SK-N-SH (cell line): ENCODE data around the gene RHOU. TPM values are rescaled to one million over a fixed set of nuclear protein-coding genes. Genes with fewer than 3 reads are reported as not detected.

Experiments
- CTCF ChIA-PET: fragments of 300-600, 350-600 bp; formaldehyde crosslinking; extraction: SDS; loops from one replicate; lab custom pipeline; 2021; lab: Yijun Ruan, JAX
- POLR2A ChIA-PET: fragments of 350-600 bp; sonication (Branson Sonifier 250); formaldehyde crosslinking; extraction: SDS; loops from one replicate; lab custom pipeline; 2020; ENCODE audit warnings: antibody characterized with exemption, inconsistent platforms; lab: Yijun Ruan, JAX
- DNase-seq: peaks from one replicate; pipeline ENCODE4 v3.0.0; 2012
- H2AFZ ChIP-seq: fragments of 200-600 bp; sonication (generic); 2 replicates; pipeline ENCODE4 v1.8.1; 2016; ENCODE audit warnings: antibody characterized with exemption, mild to moderate bottlenecking, low read depth
- H3F3A ChIP-seq: fragments of 200-600 bp; sonication (generic); replicated peaks from 2 replicates; pipeline ENCODE3; 2016; ENCODE audit warnings: antibody characterized with exemption, mild to moderate bottlenecking; ENCODE audit not compliant: insufficient read depth
- H3K27ac ChIP-seq, 2 experiments: fragments of 200-500 bp in 1 of 2; fragments of 200-600 bp in 1 of 2; sonication (Bioruptor generic) in 1 of 2; sonication (generic), shearing (Covaris generic) in 1 of 2; 2 replicates each; pipeline versions ENCODE4 v1.5.1 to v1.6.1; 2014 to 2016; ENCODE audit warnings: low read depth in 2 of 2, inconsistent platforms in 1 of 2, low read length in 1 of 2, mild to moderate bottlenecking in 1 of 2, mixed read lengths in 1 of 2
- H3K27me3 ChIP-seq: fragments of 200-600 bp; sonication (generic), shearing (Covaris generic); 2 replicates; pipeline ENCODE4 v1.6.1; 2016; ENCODE audit warnings: mixed run types; ENCODE audit not compliant: insufficient read depth
- H3K36me3 ChIP-seq, 2 experiments: fragments of 200-500 bp in 1 of 2; fragments of 200-600 bp in 1 of 2; sonication (Bioruptor generic) in 1 of 2; sonication (generic) in 1 of 2; replicated peaks in 1 of 2; 2 replicates each; pipeline versions ENCODE3 to v1.5.1; 2014 to 2016; ENCODE audit warnings: low read length in 1 of 2, mild to moderate bottlenecking in 1 of 2; ENCODE audit not compliant: insufficient read depth in 2 of 2, control insufficient read depth in 1 of 2
- H3K4me1 ChIP-seq, 2 experiments: fragments of 200-500 bp in 1 of 2; fragments of 200-600 bp in 1 of 2; sonication (Bioruptor generic) in 1 of 2; sonication (generic), shearing (Covaris generic) in 1 of 2; 2 replicates each; pipeline versions ENCODE4 v1.5.1 to v1.6.1; 2014 to 2016; ENCODE audit warnings: low read depth in 1 of 2, low read length in 1 of 2, mixed run types in 1 of 2; ENCODE audit not compliant: insufficient read depth in 2 of 2, control insufficient read depth in 1 of 2
- H3K4me2 ChIP-seq: fragments of 200-600 bp; sonication (generic), shearing (Covaris generic); 2 replicates; pipeline ENCODE4 v1.6.1; 2017; ENCODE audit warnings: mixed run types
- H3K4me3 ChIP-seq, 2 experiments: fragments of 200-500 bp in 1 of 2; fragments of 200-600 bp in 1 of 2; sonication (Bioruptor generic) in 1 of 2; sonication (generic), shearing (Covaris generic) in 1 of 2; 2 replicates each; pipeline versions ENCODE4 v1.5.1 to v1.8.1; 2014 to 2016; ENCODE audit warnings: low read depth in 2 of 2, inconsistent platforms in 1 of 2, low read length in 1 of 2, mild to moderate bottlenecking in 1 of 2, mixed read lengths in 1 of 2, moderate library complexity in 1 of 2
- H3K79me2 ChIP-seq: fragments of 200-600 bp; sonication (generic); 2 replicates; pipeline ENCODE4 v1.8.1; 2017; ENCODE audit warnings: mild to moderate bottlenecking; ENCODE audit not compliant: insufficient read depth
- H3K9ac ChIP-seq: fragments of 200-600 bp; sonication (generic); 2 replicates; pipeline ENCODE4 v1.6.1; 2017; ENCODE audit warnings: mixed run types
- H3K9me2 ChIP-seq: fragments of 200-600 bp; sonication (generic); 2 replicates; pipeline ENCODE4 v1.6.1; 2017; ENCODE audit warnings: mixed run types
- H3K9me3 ChIP-seq: fragments of 200-600 bp; sonication (generic); 2 replicates; pipeline ENCODE4 v1.6.1; 2017; ENCODE audit warnings: mixed run types, mild to moderate bottlenecking, moderate library complexity
- H4K20me1 ChIP-seq: fragments of 200-600 bp; sonication (generic); 2 replicates; pipeline ENCODE4 v1.6.1; 2017; ENCODE audit warnings: mild to moderate bottlenecking, mixed run types; ENCODE audit not compliant: insufficient read depth
- GABPA ChIP-seq: IDR thresholded peaks from 2 replicates; pipeline ENCODE4 v1.4.0; 2012; ENCODE audit warnings: low read depth, mild to moderate bottlenecking
- MAX ChIP-seq: IDR thresholded peaks from 2 replicates; pipeline ENCODE4 v1.4.0; 2012; ENCODE audit warnings: low read depth
- MEF2A ChIP-seq: IDR thresholded peaks from 2 replicates; pipeline ENCODE4 v1.4.0; 2012; ENCODE audit warnings: low read depth, borderline replicate concordance
- NRF1 ChIP-seq: IDR thresholded peaks from 2 replicates; pipeline ENCODE4 v1.6.1; 2012; ENCODE audit warnings: low read depth, mild to moderate bottlenecking, low read length
- POLR2AphosphoS5 ChIP-seq: IDR thresholded peaks from 2 replicates; pipeline ENCODE4 v1.6.1; 2012; ENCODE audit warnings: low read depth, low read length
- RCOR1 ChIP-seq: fragments of 150-350 bp; IDR thresholded peaks from 2 replicates; pipeline ENCODE4 v1.6.1; 2017; ENCODE audit warnings: antibody characterized with exemption, low read length
- SMC3 ChIP-seq: IDR thresholded peaks from 2 replicates; pipeline ENCODE4 v1.6.1; 2012; ENCODE audit warnings: low read depth, low read length, improper control_type of control experiment
- YY1 ChIP-seq: IDR thresholded peaks from 2 replicates; pipeline ENCODE4 v1.4.0; 2012; ENCODE audit warnings: low read depth, mild to moderate bottlenecking
- WGBS: methylation state at CpG from one replicate; pipeline ENCODE4 v1.1.6; 2017; ENCODE audit warnings: low lambda C conversion rate; 5-methylcytosine and 5-hydroxymethylcytosine counted together
- polyA plus RNA-seq, 3 experiments: library from polyadenylated mRNA; depleted of rRNA; stranded (reverse); fragments of >200 nt; gene quantifications; 2 replicates each; pipeline ENCODE4 v1.2.3, GENCODE V29; 2012
- TF ChIP-seq, protein P1 (sequence below): IDR thresholded peaks from 2 replicates; pipeline ENCODE4 v1.4.0; 2012; ENCODE audit warnings: low read depth, borderline replicate concordance
- TF ChIP-seq, protein P2 (sequence below): IDR thresholded peaks from 2 replicates; pipeline ENCODE4; 2012
- TF ChIP-seq, protein P3 (sequence below): IDR thresholded peaks from 2 replicates; pipeline ENCODE4 v1.6.1; 2012; ENCODE audit warnings: mild to moderate bottlenecking, low read depth, low read length, moderate library complexity

RHOU gene
- polyA plus RNA-seq, 1 of the 3 experiments (the other 2 are of a cell fraction): 0.36 TPM

DNA sequence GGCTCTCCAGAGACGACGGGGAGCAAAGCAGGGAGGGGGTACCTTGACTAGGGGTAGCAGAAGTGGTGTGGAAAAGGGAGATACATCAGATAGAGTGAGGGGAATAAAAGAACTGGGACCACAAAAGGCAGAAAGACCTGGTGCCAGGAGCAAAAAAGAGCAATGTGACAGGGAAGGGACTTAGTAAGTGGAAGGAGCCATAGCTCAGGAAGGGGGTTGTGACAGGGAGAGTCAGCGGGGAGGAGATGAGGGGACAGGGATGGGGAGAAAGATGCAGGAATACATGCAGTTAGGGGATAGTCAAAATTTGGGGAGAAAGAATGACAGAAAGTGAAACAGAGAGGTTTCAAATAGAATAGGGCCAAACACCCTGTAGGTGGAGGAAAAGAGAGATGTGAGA lies 20.5 kb downstream of the RHOU start:
- H2AFZ ChIP-seq: no peak overlapping the region
- H3K9ac ChIP-seq: no peak overlapping the region
- H3K9me3 ChIP-seq: no peaks in the 10 kb centered on the region
- TF ChIP-seq RCOR1 (no peak), GABPA (no peak), NRF1 (no peak), SMC3 (no peak), MEF2A (no peak), MAX (no peak)
- TF ChIP-seq, protein P1, sequence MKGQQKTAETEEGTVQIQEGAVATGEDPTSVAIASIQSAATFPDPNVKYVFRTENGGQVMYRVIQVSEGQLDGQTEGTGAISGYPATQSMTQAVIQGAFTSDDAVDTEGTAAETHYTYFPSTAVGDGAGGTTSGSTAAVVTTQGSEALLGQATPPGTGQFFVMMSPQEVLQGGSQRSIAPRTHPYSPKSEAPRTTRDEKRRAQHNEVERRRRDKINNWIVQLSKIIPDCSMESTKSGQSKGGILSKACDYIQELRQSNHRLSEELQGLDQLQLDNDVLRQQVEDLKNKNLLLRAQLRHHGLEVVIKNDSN: no peak
- TF ChIP-seq, protein P2, sequence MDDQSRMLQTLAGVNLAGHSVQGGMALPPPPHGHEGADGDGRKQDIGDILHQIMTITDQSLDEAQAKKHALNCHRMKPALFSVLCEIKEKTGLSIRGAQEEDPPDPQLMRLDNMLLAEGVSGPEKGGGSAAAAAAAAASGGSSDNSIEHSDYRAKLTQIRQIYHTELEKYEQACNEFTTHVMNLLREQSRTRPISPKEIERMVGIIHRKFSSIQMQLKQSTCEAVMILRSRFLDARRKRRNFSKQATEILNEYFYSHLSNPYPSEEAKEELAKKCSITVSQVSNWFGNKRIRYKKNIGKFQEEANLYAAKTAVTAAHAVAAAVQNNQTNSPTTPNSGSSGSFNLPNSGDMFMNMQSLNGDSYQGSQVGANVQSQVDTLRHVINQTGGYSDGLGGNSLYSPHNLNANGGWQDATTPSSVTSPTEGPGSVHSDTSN: no peak
- TF ChIP-seq, all 33 proteins: peak for 0
- POLR2A ChIA-PET: no interaction called here
- Histone ChIP-seq H3F3A (no peaks in the 10 kb centered on the region), H3K36me3 (no peaks in the 10 kb centered on the region), H3K4me3 (no peak overlapping the region), H3K27me3 (peaks cover 14% of the 10 kb centered on the region; the same call in 1 of the 2 replicates), H3K9me2 (no peaks in the 10 kb centered on the region), H3K27ac (no peak overlapping the region), H4K20me1 (no peaks in the 10 kb centered on the region), H3K4me1 (no peaks in the 10 kb centered on the region; a peak in 1 of 4 replicates), H3K79me2 (no peaks in the 10 kb centered on the region), H3K4me2 (no peak overlapping the region)
- 67% methylated on average over 3 of the region's 3 CpGs for WGBS
- CTCF ChIA-PET: no interaction called here
- no peak for DNase-seq

DNA sequence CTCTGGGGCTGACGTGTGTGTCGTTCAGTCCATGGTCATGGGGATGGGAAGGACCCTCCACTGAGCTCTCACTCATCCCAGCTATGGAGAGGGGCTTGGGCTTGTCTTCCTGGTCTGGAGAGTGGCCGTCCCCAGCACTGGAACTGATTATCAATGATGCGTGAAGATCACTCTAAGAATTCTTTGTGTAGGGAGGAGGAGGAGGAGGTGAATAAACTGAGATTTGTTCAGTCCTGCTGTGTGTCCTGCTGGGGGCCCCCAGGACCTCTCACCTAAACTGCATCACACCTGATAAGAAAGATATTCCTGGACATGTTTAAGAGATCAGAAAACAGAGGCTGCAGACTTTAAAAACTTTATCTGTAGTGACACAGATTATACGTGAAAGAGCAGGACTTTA lies 21.2 kb downstream of the RHOU start:
- POLR2A ChIA-PET: no interaction called here

More for the DNA sequence above, 21.2 kb downstream of the RHOU start:
- 55% methylated on average over 5 of the region's 5 CpGs for WGBS
- no peaks in the 10 kb centered on the region for H3K36me3 ChIP-seq
- no peaks in the 10 kb centered on the region for H3K9me2 ChIP-seq
- no peaks in the 10 kb centered on the region for H3K9me3 ChIP-seq
- no peak overlapping the region for H3K4me3 ChIP-seq
- H3K79me2 ChIP-seq: no peaks in the 10 kb centered on the region
- no peaks in the 10 kb centered on the region for H3F3A ChIP-seq
- H4K20me1 ChIP-seq: no peaks in the 10 kb centered on the region
- H3K4me2 ChIP-seq: no peak overlapping the region
- CTCF ChIA-PET: interaction anchor here (0.6 kb wide), 1 partner anchor 9 kb away, joined by 3 read pairs; no protein-coding TSS in a partner anchor
- no peak for DNase-seq
- no peak for TF ChIP-seq POLR2AphosphoS5
- TF ChIP-seq, protein P3, sequence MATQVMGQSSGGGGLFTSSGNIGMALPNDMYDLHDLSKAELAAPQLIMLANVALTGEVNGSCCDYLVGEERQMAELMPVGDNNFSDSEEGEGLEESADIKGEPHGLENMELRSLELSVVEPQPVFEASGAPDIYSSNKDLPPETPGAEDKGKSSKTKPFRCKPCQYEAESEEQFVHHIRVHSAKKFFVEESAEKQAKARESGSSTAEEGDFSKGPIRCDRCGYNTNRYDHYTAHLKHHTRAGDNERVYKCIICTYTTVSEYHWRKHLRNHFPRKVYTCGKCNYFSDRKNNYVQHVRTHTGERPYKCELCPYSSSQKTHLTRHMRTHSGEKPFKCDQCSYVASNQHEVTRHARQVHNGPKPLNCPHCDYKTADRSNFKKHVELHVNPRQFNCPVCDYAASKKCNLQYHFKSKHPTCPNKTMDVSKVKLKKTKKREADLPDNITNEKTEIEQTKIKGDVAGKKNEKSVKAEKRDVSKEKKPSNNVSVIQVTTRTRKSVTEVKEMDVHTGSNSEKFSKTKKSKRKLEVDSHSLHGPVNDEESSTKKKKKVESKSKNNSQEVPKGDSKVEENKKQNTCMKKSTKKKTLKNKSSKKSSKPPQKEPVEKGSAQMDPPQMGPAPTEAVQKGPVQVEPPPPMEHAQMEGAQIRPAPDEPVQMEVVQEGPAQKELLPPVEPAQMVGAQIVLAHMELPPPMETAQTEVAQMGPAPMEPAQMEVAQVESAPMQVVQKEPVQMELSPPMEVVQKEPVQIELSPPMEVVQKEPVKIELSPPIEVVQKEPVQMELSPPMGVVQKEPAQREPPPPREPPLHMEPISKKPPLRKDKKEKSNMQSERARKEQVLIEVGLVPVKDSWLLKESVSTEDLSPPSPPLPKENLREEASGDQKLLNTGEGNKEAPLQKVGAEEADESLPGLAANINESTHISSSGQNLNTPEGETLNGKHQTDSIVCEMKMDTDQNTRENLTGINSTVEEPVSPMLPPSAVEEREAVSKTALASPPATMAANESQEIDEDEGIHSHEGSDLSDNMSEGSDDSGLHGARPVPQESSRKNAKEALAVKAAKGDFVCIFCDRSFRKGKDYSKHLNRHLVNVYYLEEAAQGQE: no peak
- TF ChIP-seq YY1: no peak
- H3K27me3 ChIP-seq: peaks cover 14% of the 10 kb centered on the region; the same call in 1 of the 2 replicates
- no peak overlapping the region for H3K27ac ChIP-seq
- H2AFZ ChIP-seq: no peak overlapping the region
- no peak overlapping the region for H3K9ac ChIP-seq
- H3K4me1 ChIP-seq: no peaks in the 10 kb centered on the region; a peak in 1 of 4 replicates
